DMS53 treated with DMSO at 0.1 percent for 48 hours (cell line): ENCODE measurements around the gene POLD2.

Source experiments
- DNase-seq: peaks from one replicate; lab custom pipeline; 2025; ENCODE audit not compliant: unreplicated experiment; lab: John Stamatoyannopoulos, UW

Gene POLD2

GRCh38 chr7:44066111-44066460 is 57.3 kb downstream of the POLD2 start:
- DNase-seq: no peak

DNA sequence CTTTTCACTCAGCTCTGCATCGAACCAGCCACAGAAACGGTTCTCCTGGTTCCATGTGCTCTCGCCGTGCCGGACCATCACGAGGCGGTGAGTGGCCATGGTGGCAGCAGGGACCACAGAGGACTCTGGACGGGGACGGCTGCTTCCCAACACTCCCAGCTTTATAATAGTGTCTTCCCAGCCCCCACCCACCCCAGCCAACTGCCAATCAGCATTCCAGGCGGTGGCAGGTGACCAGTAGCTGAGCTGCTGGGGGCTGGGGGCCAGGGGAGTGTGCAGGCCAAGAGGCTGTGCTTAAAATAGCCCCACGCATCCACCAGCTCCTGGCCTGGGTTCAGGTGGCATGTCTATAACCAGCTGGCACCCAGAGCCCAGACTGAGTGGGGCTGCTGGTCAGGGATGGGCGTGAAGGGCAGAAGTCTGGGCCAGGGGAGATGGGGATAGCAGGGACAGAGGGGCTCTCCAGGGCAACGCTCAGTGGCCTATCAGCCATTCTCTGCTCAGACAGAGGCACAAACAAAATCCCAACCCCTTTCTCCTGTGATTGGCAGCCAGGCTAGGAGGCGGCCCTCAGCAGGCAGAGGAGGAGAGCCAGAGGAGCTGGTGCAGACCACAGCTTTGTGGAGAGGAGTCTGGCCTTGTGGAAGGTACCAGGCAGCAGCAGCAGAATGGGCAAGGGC is 57.8 kb downstream of the POLD2 start, which contains the start of gene PGAM2:
Gene PGAM2, minus strand, starts transcription at position 137 of the 680 bp plus-strand sequence. Its CDS starts 38 bp downstream, at position 99.
- DNase-seq: no peak

GRCh38 chr7:44064791-44065430 is 58.4 kb downstream of the POLD2 start:
- DNase-seq: no peak
